ENCODE data around the gene UTP25.

The UTP25 gene

DNA sequence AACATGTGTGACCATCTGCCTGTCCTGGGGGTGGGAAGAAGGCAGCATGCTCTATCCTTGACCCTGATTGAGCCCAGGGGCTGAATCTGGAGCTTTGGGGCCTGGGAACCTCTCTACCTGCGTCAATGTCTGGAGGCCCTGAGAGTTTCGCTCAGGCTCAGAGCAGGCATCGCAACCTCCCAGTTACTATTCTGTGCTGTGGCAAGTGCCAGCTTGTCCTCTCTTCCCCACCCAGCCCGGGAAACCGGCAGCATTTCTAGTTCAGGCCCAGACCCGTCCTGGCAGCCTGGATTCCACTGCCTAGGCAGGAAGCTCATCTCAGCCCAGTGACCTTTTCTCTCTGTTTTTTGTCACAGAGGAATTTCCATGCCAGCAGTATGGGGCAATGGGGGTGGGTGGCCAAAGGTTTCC lies 11.8 kb upstream of the UTP25 start:
- TF ChIP-seq, protein P1, sequence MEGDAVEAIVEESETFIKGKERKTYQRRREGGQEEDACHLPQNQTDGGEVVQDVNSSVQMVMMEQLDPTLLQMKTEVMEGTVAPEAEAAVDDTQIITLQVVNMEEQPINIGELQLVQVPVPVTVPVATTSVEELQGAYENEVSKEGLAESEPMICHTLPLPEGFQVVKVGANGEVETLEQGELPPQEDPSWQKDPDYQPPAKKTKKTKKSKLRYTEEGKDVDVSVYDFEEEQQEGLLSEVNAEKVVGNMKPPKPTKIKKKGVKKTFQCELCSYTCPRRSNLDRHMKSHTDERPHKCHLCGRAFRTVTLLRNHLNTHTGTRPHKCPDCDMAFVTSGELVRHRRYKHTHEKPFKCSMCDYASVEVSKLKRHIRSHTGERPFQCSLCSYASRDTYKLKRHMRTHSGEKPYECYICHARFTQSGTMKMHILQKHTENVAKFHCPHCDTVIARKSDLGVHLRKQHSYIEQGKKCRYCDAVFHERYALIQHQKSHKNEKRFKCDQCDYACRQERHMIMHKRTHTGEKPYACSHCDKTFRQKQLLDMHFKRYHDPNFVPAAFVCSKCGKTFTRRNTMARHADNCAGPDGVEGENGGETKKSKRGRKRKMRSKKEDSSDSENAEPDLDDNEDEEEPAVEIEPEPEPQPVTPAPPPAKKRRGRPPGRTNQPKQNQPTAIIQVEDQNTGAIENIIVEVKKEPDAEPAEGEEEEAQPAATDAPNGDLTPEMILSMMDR (IDR thresholded peaks at IDR 0.05; ENCODE audit: low read depth, low read length), result no peak
- peak; percentile 68 for DNase-seq
- H3K27me3 ChIP-seq (ENCODE audit: insufficient read depth, low read depth, severe bottlenecking), result no peaks in the 10 kb centered on the region
- H3K9me3 ChIP-seq (ENCODE audit: severe bottlenecking), result no peaks in the 10 kb centered on the region
- no peaks in the 10 kb centered on the region for H3K36me3 ChIP-seq
- H3K4me3 ChIP-seq (ENCODE audit: low read depth, low read length), result no peak overlapping the region
- no peak overlapping the region for H3K27ac ChIP-seq

DNA sequence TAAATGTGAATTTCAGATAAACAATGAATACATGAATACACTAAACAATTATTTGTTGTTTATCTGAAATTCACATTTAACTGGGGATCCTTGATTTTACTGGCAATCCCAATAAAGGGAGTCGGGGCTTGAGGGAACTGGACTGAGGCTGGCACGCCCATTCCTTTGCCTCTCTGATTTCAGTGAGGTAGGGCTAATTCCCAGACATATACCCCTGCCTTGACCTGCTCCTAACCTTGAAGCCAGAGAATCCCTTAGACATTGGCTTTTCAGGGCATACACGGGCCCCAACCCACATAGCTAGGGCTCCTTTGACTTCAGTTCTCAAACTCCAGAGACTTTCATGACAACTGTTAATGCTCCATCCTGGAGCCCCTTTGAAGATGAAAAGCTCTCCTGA lies 10.8 kb upstream of the UTP25 start:
- no peak overlapping the region for H3K4me3 ChIP-seq (ENCODE audit: low read depth, low read length)
- H3K27ac ChIP-seq, result no peak overlapping the region
- no peak for DNase-seq
- H3K27me3 ChIP-seq (ENCODE audit: insufficient read depth, low read depth, severe bottlenecking), result no peaks in the 10 kb centered on the region
- H3K36me3 ChIP-seq, result no peaks in the 10 kb centered on the region
- no peaks in the 10 kb centered on the region for H3K9me3 ChIP-seq (ENCODE audit: severe bottlenecking)
- TF ChIP-seq, protein P1 (IDR thresholded peaks at IDR 0.05; ENCODE audit: low read depth, low read length), result no peak

DNA sequence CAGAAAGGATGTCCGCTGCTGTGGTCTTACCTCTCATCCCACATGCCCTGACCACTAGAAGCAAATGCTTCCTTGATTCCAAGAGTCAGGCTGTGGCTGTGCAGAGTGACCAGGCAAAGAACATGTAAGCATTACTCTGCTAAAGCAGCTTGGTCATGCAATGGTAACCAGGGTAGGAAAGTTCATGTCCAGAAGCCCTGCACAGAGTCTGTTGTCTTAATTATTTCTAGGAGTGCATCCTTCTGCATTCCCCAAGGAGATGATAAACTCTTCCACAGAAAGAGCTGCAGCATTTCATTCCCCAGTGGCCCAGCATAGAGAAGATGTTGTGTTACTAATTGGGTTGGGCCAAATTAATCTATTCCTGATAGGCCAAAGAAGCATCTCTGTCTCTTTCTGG lies 10.1 kb upstream of the UTP25 start:
- no peak overlapping the region for H3K27ac ChIP-seq
- H3K27me3 ChIP-seq (ENCODE audit: insufficient read depth, low read depth, severe bottlenecking), result no peaks in the 10 kb centered on the region
- H3K4me3 ChIP-seq (ENCODE audit: low read depth, low read length), result no peak overlapping the region
- H3K36me3 ChIP-seq, result no peaks in the 10 kb centered on the region
- TF ChIP-seq, protein P1 (IDR thresholded peaks at IDR 0.05; ENCODE audit: low read depth, low read length), result no peak
- no peaks in the 10 kb centered on the region for H3K9me3 ChIP-seq (ENCODE audit: severe bottlenecking)
- no peak for DNase-seq

DNA sequence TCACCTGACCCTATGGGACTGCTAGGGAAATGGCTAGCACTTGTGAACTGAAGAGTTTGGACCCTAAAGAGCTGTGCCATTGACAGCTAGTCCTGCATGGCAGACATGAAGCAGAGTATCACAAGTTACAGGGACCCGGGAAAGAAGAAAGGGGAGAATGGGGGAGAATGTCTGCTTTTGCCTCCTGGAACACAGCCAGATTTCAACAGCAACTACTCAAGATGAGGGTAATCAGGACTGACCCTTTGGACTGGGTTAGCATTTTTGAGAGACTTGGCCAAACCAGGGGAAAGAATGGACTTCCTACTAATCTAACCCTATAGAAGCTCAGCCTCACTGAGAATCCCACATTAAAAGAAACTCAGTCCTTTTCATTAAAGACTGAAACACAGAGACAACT lies 8.7 kb upstream of the UTP25 start:
- Histone ChIP-seq H3K36me3 (no peaks in the 10 kb centered on the region), H3K27me3 (ENCODE audit: insufficient read depth, low read depth, severe bottlenecking) (no peaks in the 10 kb centered on the region), H3K9me3 (ENCODE audit: severe bottlenecking) (no peaks in the 10 kb centered on the region), H3K4me3 (ENCODE audit: low read depth, low read length) (no peak overlapping the region), H3K27ac (no peak overlapping the region)
- no peak for DNase-seq
- TF ChIP-seq, protein P1 (IDR thresholded peaks at IDR 0.05; ENCODE audit: low read depth, low read length), result no peak

DNA sequence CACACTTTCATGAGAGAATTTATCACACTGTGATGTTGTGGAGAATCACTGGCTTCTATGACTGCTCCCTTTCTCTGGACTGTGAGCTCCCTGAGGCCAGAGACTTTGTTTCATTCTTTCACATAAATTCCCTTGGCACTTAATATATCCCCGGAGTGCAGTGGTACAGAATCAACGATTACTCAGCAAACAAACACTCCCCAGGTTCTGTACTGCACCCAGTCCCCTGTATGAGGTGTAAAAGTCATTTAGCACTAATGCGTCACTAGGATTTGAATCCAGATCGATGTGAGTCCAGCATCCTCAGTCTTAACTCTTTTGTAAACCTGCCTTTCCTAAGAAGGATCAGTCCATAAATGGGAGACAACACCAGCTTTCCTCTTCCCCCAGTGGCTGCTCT lies 6.8 kb upstream of the UTP25 start:
- DNase-seq, result no peak
- Histone ChIP-seq H3K9me3 (ENCODE audit: severe bottlenecking) (no peaks in the 10 kb centered on the region), H3K27me3 (ENCODE audit: insufficient read depth, low read depth, severe bottlenecking) (no peaks in the 10 kb centered on the region), H3K27ac (no peak overlapping the region), H3K4me3 (ENCODE audit: low read depth, low read length) (no peak overlapping the region), H3K36me3 (no peaks in the 10 kb centered on the region)
- TF ChIP-seq, protein P1 (IDR thresholded peaks at IDR 0.05; ENCODE audit: low read depth, low read length), result no peak

DNA sequence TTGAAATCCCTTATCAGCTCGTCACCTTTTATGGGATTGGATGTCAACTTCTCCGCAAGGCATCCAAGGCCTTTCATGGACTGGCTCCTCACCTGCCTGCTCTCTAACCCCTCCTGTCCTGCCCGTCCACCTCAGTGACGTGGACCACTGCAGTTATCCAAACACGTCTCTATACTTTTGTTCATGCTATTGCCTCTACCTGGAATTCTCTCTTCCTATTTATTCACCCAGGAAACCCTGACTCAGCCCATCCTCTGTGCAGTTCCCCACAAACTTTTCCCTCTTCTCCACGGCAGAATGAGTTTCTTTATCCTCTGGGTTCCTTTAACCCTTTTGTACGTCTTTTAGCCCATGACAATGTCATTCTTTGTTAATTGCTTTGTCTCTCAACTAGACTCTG lies 5.1 kb upstream of the UTP25 start:
- Histone ChIP-seq H3K27ac (no peak overlapping the region), H3K4me3 (ENCODE audit: low read depth, low read length) (no peak overlapping the region), H3K36me3 (no peaks in the 10 kb centered on the region)

More for the DNA sequence above, 5.1 kb upstream of the UTP25 start:
- TF ChIP-seq, protein P1 (IDR thresholded peaks at IDR 0.05; ENCODE audit: low read depth, low read length), result no peak
- H3K9me3 ChIP-seq (ENCODE audit: severe bottlenecking), result no peaks in the 10 kb centered on the region
- no peak for DNase-seq
- no peaks in the 10 kb centered on the region for H3K27me3 ChIP-seq (ENCODE audit: insufficient read depth, low read depth, severe bottlenecking)

Measured in WERI-Rb-1 (cell line).